HG03342 (cell line): ENCODE data around the gene CDH22.

Source experiments
- ATAC-seq: cut with Tn5 transposase; IDR thresholded peaks from one replicate; pipeline ENCODE4 v1.9.1; 2021; ENCODE audit warnings: mild to moderate bottlenecking, moderate library complexity; ENCODE audit not compliant: unreplicated experiment

The CDH22 gene

GRCh38 chr20:46152824-46153586, 155.3 kb downstream of the CDH22 start:
- ATAC-seq: no peak

- ATAC-seq: no peak
Observed at GRCh38 chr20:46151936-46152335, 156.4 kb downstream of the CDH22 start.

- no peak for ATAC-seq
Observed at GRCh38 chr20:46150943-46151342, 157.4 kb downstream of the CDH22 start.

- no peak for ATAC-seq
Observed at GRCh38 chr20:46148313-46149208, 159.7 kb downstream of the CDH22 start.

- ATAC-seq: no peak
Observed at GRCh38 chr20:46145713-46146112, 162.6 kb downstream of the CDH22 start.

- no peak for ATAC-seq
Observed at GRCh38 chr20:46144432-46145025, 163.8 kb downstream of the CDH22 start.

GRCh38 chr20:46142124-46142523, 166.2 kb downstream of the CDH22 start:
- no peak for ATAC-seq

- no peak for ATAC-seq
Observed at GRCh38 chr20:46139908-46140482, 168.3 kb downstream of the CDH22 start.

GRCh38 chr20:46139266-46139889, 168.9 kb downstream of the CDH22 start:
- no peak for ATAC-seq

GRCh38 chr20:46137816-46138215, 170.5 kb downstream of the CDH22 start:
- ATAC-seq: no peak

- ATAC-seq: no peak
Observed at GRCh38 chr20:46135856-46136633, 172.3 kb downstream of the CDH22 start.

GRCh38 chr20:46134716-46135115, 173.6 kb downstream of the CDH22 start:
- ATAC-seq: no peak

GRCh38 chr20:46133886-46134654, 174.2 kb downstream of the CDH22 start:
- ATAC-seq: no peak

GRCh38 chr20:46132705-46133120, 175.6 kb downstream of the CDH22 start:
- ATAC-seq: no peak

GRCh38 chr20:46131396-46131795, 176.9 kb downstream of the CDH22 start:
- ATAC-seq: no peak

GRCh38 chr20:46130534-46130933, 177.8 kb downstream of the CDH22 start:
- no peak for ATAC-seq

GRCh38 chr20:46129955-46130481, 178.3 kb downstream of the CDH22 start:
- ATAC-seq: no peak

GRCh38 chr20:46128310-46129151, 179.8 kb downstream of the CDH22 start:
- no peak for ATAC-seq
